Ectodermal cell (in vitro differentiated cells): Measurements from ENCODE around the gene RANBP9.

Source experiments
- H3K27ac ChIP-seq: 2 replicates; pipeline ENCODE4 v1.7.0; 2013; ENCODE audit warnings: mild to moderate bottlenecking, low read depth, low read length; ENCODE audit not compliant: insufficient read depth, poor library complexity, severe bottlenecking
- H3K27me3 ChIP-seq: 2 replicates; pipeline ENCODE4 v1.7.0; 2013; ENCODE audit warnings: mild to moderate bottlenecking, low read length; ENCODE audit not compliant: insufficient read depth, control insufficient read depth, poor library complexity, severe bottlenecking
- H3K36me3 ChIP-seq: one replicate; pipeline ENCODE4 v1.7.0; 2013; ENCODE audit warnings: low read length; ENCODE audit not compliant: control insufficient read depth, insufficient read depth
- H3K4me1 ChIP-seq: one replicate; pipeline ENCODE4 v1.7.0; 2013; ENCODE audit warnings: low read length; ENCODE audit not compliant: control insufficient read depth, insufficient read depth
- H3K4me3 ChIP-seq: 2 replicates; pipeline ENCODE4 v1.7.0; 2013; ENCODE audit warnings: low read depth, low read length, control low read depth; ENCODE audit not compliant: insufficient read depth
- H3K9me3 ChIP-seq: 2 replicates; pipeline ENCODE4 v1.7.0; 2013; ENCODE audit warnings: mild to moderate bottlenecking, low read length, moderate library complexity; ENCODE audit not compliant: control insufficient read depth
- WGBS, 2 experiments: methylation state at CpG; one replicate each; pipeline ENCODE4 v1.1.7; 2013; ENCODE audit warnings: missing lambda C conversion rate in 2 of 2; 5-methylcytosine and 5-hydroxymethylcytosine counted together

Gene RANBP9

DNA sequence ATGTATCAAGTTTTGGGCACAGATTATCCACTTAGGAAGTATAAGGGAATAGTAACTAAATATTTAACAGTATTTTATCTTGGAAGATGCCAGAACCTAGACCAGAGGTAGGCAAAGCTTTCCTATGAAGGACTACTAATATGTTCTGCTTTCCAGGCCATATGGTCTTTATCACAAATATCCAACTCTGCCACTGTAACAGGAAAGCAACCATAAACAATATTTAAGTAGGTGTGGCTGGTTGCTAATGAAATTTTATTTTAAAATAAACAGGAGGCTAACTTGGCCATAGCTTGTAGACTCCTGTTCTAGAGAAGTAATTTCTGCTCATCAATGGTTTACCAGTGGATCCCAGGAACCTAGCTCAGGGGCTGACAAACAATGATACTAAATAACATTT is 57.1 kb downstream of the RANBP9 start:
- Histone ChIP-seq H3K36me3 (no peaks in the 10 kb centered on the region), H3K9me3 (no peaks in the 10 kb centered on the region), H3K27me3 (no peaks in the 10 kb centered on the region), H3K4me1 (no peaks in the 10 kb centered on the region), H3K27ac (no peak overlapping the region), H3K4me3 (no peak overlapping the region)

DNA sequence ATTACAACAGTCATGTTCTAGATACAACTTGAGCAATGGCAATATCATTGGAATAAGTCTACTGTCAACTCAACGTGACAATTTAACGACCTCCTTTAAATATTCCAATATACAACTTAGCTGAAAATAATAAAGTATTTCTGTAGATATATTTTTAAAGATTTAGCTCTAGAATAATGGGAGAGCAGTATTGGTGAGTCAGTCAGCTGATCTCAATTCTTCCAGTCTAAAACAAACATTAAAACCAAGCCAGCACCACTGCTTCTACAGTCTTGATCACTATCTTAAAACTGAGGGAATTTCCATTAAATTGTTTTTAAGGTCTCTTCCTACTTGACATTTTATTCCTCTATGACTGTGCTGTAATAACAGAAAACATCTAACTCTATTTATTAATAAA is 58.3 kb downstream of the RANBP9 start:
- Histone ChIP-seq H3K27ac (no peak overlapping the region), H3K36me3 (no peaks in the 10 kb centered on the region), H3K9me3 (no peaks in the 10 kb centered on the region), H3K27me3 (no peaks in the 10 kb centered on the region), H3K4me1 (no peaks in the 10 kb centered on the region), H3K4me3 (no peak overlapping the region)
- WGBS, 2 experiments = 100% methylated on average over 1 of the region's 2 CpGs

DNA sequence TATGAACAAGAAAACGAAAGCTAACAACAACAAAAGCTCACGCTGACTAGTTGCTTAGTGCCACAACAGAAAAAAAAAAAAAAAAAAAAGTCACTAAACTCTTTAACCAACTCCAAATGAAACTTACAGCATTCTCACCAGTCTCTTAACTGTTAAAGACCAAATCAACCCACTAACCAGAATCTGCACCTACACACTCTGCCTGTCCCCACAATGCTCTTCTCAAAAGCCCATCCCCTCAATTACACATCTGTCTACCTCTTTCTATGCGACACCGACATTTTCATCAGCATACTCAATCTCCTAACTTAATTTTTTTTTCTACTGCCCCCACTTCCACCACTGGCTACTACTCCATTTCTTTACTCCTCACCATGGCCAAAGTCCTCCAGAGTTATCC is 62.2 kb downstream of the RANBP9 start:
- Histone ChIP-seq H3K36me3 (no peaks in the 10 kb centered on the region), H3K9me3 (no peaks in the 10 kb centered on the region), H3K4me1 (no peaks in the 10 kb centered on the region), H3K4me3 (no peak overlapping the region), H3K27ac (no peak overlapping the region), H3K27me3 (no peaks in the 10 kb centered on the region)
- WGBS, 2 experiments = 93 to 94% methylated on average over 4 of the region's 4 CpGs

DNA sequence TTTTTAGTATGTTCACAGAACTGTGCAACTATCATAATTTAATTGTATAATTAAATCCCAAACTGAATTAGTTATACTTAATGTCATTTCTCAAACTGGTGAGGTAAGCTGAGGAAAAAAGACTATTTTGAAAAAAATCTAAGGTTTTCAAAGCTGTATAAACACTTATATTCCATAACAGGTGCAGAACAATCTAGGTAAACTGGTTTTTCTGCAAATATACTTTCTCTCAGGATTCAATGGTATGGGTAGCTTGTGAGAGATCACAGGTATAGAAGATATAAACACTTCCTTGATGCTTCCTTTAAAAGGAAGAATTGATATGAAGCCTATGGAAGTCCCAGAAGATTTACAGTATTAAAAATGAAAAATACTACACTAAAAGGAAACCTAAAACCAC is 62.8 kb downstream of the RANBP9 start:
- H3K36me3 ChIP-seq = no peaks in the 10 kb centered on the region
- no peaks in the 10 kb centered on the region for H3K27me3 ChIP-seq
- no peak overlapping the region for H3K4me3 ChIP-seq
- no peaks in the 10 kb centered on the region for H3K4me1 ChIP-seq
- no peaks in the 10 kb centered on the region for H3K9me3 ChIP-seq
- H3K27ac ChIP-seq = no peak overlapping the region

DNA sequence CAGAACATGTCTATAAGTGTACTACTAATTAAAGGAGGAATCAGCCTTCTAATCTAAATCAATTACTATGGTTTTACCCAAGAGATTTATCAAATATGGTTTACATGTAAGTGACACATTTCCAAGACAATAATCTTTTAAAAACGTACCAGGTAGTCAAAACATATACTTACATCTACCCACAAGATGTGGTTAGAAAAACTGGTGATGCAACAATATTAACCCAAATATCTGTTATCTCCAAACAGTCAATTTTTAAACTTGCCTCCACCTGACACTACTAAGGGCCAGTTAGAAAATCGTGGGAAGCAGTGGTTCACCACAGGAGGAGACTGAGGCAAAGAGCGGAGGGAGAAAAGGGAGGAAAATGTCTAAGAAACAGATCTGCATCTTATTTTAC is 68.5 kb downstream of the RANBP9 start:
- Histone ChIP-seq H3K4me1 (no peaks in the 10 kb centered on the region), H3K36me3 (peaks cover 26% of the 10 kb centered on the region), H3K27me3 (no peaks in the 10 kb centered on the region), H3K9me3 (no peaks in the 10 kb centered on the region), H3K27ac (no peak overlapping the region), H3K4me3 (no peak overlapping the region)
- WGBS, 2 experiments = 90 to 91% methylated on average over 3 of the region's 3 CpGs

DNA sequence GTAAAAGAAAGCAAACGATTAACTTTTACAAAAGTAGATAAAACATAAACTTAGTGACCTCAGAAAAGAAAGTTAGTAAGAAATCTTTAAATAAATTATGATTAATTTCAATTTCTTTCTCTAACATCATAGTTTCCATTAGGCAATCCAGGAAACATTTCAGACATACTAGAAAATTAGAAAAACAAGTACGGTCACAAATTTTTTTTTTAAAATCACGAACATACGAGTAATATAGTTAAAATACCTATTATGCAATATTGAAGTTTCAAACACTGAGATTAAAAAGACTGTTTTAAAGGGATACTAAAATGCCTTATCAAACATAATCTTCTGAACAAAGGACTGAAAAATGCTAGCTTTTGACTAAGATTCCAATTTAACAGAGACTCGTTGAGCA is 70.3 kb downstream of the RANBP9 start:
- Histone ChIP-seq H3K27me3 (no peaks in the 10 kb centered on the region), H3K27ac (no peak overlapping the region), H3K36me3 (peaks cover 26% of the 10 kb centered on the region), H3K4me3 (no peak overlapping the region), H3K9me3 (no peaks in the 10 kb centered on the region), H3K4me1 (no peaks in the 10 kb centered on the region)
- WGBS, 2 experiments = 100% methylated on average over 1 of the region's 5 CpGs

DNA sequence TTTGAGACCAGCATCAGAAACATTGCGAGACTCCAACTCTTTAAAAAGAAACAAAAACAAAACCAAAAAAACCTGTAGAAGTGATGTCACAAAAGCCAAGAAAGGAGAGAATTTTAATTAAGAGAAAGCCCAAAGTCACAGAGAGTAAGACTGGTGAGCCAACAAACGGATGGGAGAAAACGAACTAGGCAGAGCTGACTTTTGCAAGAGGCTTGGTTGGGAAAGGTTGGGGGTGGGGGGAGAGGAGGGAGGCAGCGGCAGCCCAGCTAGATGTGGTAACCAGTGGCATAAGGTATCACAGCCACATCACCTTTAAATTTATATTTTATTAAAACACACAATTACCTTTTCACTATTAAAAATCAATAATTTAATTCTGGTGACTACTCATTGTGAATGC is 73.0 kb downstream of the RANBP9 start:
- Histone ChIP-seq H3K36me3 (peaks cover 26% of the 10 kb centered on the region), H3K4me1 (no peaks in the 10 kb centered on the region), H3K27ac (no peak overlapping the region), H3K9me3 (no peaks in the 10 kb centered on the region), H3K27me3 (no peaks in the 10 kb centered on the region), H3K4me3 (no peak overlapping the region)
- WGBS, 2 experiments = 95 to 97% methylated on average over 3 of the region's 4 CpGs

DNA sequence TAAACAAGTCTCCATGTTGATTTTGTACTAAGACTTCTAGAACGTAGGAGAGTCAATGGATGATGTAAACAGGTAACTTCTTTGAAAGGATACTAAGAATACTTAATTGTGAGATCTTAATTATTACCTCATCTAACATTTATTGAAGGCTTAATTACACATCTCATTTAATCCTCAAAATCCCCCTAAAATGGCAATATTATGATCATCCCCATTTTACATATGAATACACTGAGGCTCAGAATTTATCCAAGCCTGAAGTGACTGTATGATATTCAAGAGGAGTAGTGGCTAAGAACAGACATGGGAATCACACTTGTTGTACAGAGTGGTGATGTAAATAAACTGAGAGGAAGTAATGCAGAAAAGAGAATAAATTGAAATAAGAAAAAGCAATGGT is 73.6 kb downstream of the RANBP9 start:
- H3K4me3 ChIP-seq = no peak overlapping the region

DNA sequence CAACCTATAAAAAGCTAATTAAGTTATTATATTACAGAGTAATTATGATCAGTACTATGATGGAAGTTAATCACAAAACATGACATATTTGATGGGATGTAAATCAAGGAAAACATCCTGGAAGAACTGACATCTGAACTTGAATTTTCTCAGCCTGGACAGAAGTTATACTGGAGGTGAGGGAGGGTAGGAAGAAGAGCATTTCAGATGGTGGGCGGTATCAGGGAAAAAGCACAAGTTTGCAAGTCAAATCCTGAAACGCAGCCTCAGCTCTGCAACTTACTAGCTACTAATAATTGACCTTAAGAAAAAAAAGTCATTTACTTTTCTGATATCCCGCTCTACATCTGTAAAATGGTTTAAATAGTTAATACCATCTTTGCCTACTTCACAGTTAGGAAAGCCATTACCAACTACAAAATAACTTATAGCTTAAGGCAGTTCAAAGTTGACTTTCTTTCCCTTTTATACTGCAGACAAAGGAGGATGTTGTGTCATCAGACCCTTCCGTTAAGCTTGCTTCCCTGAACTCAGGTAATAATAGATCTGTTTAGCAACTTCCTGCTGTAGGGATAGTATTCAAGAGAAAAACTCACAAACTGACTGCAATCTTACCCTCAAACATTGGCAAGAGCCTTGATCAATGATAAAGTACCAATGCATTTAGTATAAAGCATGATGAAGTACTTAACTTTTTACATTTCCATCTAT is 75.5 kb downstream of the RANBP9 start:
- H3K27ac ChIP-seq = no peak overlapping the region
- H3K27me3 ChIP-seq = no peaks in the 10 kb centered on the region
- H3K4me3 ChIP-seq = no peak overlapping the region
- no peaks in the 10 kb centered on the region for H3K9me3 ChIP-seq
- H3K36me3 ChIP-seq = peaks cover 25% of the 10 kb centered on the region
- no peaks in the 10 kb centered on the region for H3K4me1 ChIP-seq
- WGBS, 2 experiments = 73 to 74% methylated on average over 4 of the region's 4 CpGs

More for the DNA sequence above, 73.6 kb downstream of the RANBP9 start:
- WGBS, 2 experiments = 86% methylated on average over 1 of the region's 1 CpG; no CpG with 5 or more reads in 1 of the 2 experiments
- Histone ChIP-seq H3K27me3 (no peaks in the 10 kb centered on the region), H3K4me1 (no peaks in the 10 kb centered on the region), H3K27ac (no peak overlapping the region), H3K36me3 (peaks cover 22% of the 10 kb centered on the region), H3K9me3 (no peaks in the 10 kb centered on the region)

DNA sequence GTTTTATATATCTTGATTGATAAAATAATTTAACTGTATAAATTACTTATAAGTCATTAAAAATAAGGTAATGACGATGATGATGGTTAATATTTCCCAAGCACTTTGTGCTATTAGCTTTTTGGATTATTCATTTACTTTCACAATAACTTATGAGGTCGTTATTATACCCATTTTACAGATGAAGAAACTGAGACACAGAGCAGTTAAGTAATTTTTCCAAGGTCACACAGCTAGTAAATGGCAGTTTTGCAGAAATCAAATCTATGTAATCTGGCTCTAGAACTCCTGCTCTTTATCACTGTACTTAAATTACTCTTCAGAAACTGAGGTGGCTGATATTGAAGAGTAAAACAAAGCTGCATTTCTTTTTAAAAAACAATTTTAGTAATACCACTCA is 78.3 kb downstream of the RANBP9 start:
- Histone ChIP-seq H3K4me3 (no peak overlapping the region), H3K27me3 (no peaks in the 10 kb centered on the region), H3K27ac (no peak overlapping the region), H3K9me3 (no peaks in the 10 kb centered on the region), H3K36me3 (peaks cover 8% of the 10 kb centered on the region), H3K4me1 (no peaks in the 10 kb centered on the region)
- WGBS, 2 experiments = 86 to 96% methylated on average over 1 to 2 of the region's 2 CpGs

DNA sequence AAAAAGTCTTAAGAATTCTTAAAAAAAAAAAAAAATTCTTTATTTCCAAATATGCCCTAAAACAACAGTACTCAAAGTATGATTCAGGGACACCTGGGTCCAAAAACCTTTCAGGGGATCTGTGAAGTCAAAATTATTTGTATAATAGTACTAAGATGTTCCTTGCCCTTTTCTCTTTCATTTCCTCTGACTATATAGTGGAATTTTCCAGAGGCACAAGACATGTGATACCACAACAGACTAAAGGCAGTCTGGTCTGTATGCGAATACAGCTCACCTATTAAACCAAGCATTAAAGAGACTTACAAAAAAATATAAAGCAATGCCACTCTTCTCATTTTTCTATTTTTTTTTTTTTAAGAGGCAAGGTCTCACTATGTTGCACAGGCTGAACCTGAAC is 81.1 kb downstream of the RANBP9 start:
- 91 to 100% methylated on average over 1 of the region's 1 CpG for WGBS, 2 experiments
- H3K4me1 ChIP-seq = no peaks in the 10 kb centered on the region
- no peaks in the 10 kb centered on the region for H3K9me3 ChIP-seq
- H3K36me3 ChIP-seq = peaks cover 8% of the 10 kb centered on the region
- no peak overlapping the region for H3K4me3 ChIP-seq
- no peaks in the 10 kb centered on the region for H3K27me3 ChIP-seq
- no peak overlapping the region for H3K27ac ChIP-seq
